ENCODE results near the gene ZNF554.
"Not testable (repeated sequence)": the region's sequence is repeated elsewhere in the genome, so short reads cannot be mapped to it uniquely, and the experiment has no call there.

Gene ZNF554

GRCh38 chr19:2790194-2790556 is 29.5 kb upstream of the ZNF554 start:
- Mint-ChIP-seq H3K27ac (no peak overlapping the region), H3K4me3 (no peak overlapping the region), H3K36me3 (ENCODE audit: low read depth) (peaks cover 48% of the 10 kb centered on the region), H3K27me3 (ENCODE audit: low read depth, poor library complexity) (peaks cover 3% of the 10 kb centered on the region), H3K4me1 (peaks cover 25% of the 10 kb centered on the region), H3K9me3 (no peaks in the 10 kb centered on the region)
- TF ChIP-seq CTCF (IDR thresholded peaks at IDR 0.05): no peak
- no peak for DNase-seq

- TF ChIP-seq CTCF (IDR thresholded peaks at IDR 0.05): no peak
- peaks cover 3% of the 10 kb centered on the region for H3K27me3 Mint-ChIP-seq (ENCODE audit: low read depth, poor library complexity)
- H3K27ac Mint-ChIP-seq: no peak overlapping the region
- H3K4me3 Mint-ChIP-seq: no peak overlapping the region
- H3K4me1 Mint-ChIP-seq: peaks cover 23% of the 10 kb centered on the region
- H3K9me3 Mint-ChIP-seq: no peaks in the 10 kb centered on the region
- DNase-seq: no peak
- peaks cover 53% of the 10 kb centered on the region for H3K36me3 Mint-ChIP-seq (ENCODE audit: low read depth)
Measured at GRCh38 chr19:2790557-2791271, 29.0 kb upstream of the ZNF554 start.

GRCh38 chr19:2791440-2791839 is 28.2 kb upstream of the ZNF554 start:
- TF ChIP-seq CTCF (IDR thresholded peaks at IDR 0.05): no peak
- peaks cover 3% of the 10 kb centered on the region for H3K27me3 Mint-ChIP-seq (ENCODE audit: low read depth, poor library complexity)
- H3K9me3 Mint-ChIP-seq: no peaks in the 10 kb centered on the region
- no peak overlapping the region for H3K4me3 Mint-ChIP-seq
- H3K27ac Mint-ChIP-seq: no peak overlapping the region
- H3K36me3 Mint-ChIP-seq (ENCODE audit: low read depth): peaks cover 58% of the 10 kb centered on the region
- DNase-seq: no peak
- peaks cover 17% of the 10 kb centered on the region for H3K4me1 Mint-ChIP-seq

GRCh38 chr19:2791876-2792275 is 27.8 kb upstream of the ZNF554 start:
- Mint-ChIP-seq H3K4me3 (no peak overlapping the region), H3K4me1 (peaks cover 16% of the 10 kb centered on the region), H3K27ac (peak overlapping the region; percentile 92), H3K36me3 (ENCODE audit: low read depth) (peaks cover 58% of the 10 kb centered on the region), H3K9me3 (no peaks in the 10 kb centered on the region), H3K27me3 (ENCODE audit: low read depth, poor library complexity) (peaks cover 3% of the 10 kb centered on the region)
- DNase-seq: no peak
- TF ChIP-seq CTCF (IDR thresholded peaks at IDR 0.05): no peak

GRCh38 chr19:2792666-2793065 is 27.0 kb upstream of the ZNF554 start:
- H3K27me3 Mint-ChIP-seq (ENCODE audit: low read depth, poor library complexity); H3K4me1 Mint-ChIP-seq; DNase-seq; H3K9me3 Mint-ChIP-seq; H3K27ac Mint-ChIP-seq; H3K4me3 Mint-ChIP-seq: not testable (repeated sequence)
- H3K36me3 Mint-ChIP-seq (ENCODE audit: low read depth): peaks cover 55% of the 10 kb centered on the region

- no peak for TF ChIP-seq CTCF (IDR thresholded peaks at IDR 0.05)
- no peak overlapping the region for H3K27ac Mint-ChIP-seq
- H3K4me1 Mint-ChIP-seq: peaks cover 3% of the 10 kb centered on the region
- peaks cover 3% of the 10 kb centered on the region for H3K27me3 Mint-ChIP-seq (ENCODE audit: low read depth, poor library complexity)
- DNase-seq: no peak
- H3K4me3 Mint-ChIP-seq: no peak overlapping the region
- peaks cover 51% of the 10 kb centered on the region for H3K36me3 Mint-ChIP-seq (ENCODE audit: low read depth)
- H3K9me3 Mint-ChIP-seq: no peaks in the 10 kb centered on the region
Measured at GRCh38 chr19:2793126-2793525, 26.5 kb upstream of the ZNF554 start.

Measured in nephron progenitor cell (in vitro differentiated cells).